ENCODE results near the gene POLD1.

- no peak for TF ChIP-seq CTCF (IDR thresholded peaks at IDR 0.05)
- TF ChIP-seq POLR2A (IDR thresholded peaks at IDR 0.05) = no peak
- TF ChIP-seq POLR2AphosphoS5 (IDR thresholded peaks at IDR 0.05) = no peak
- no peak for TF ChIP-seq EP300 (IDR thresholded peaks at IDR 0.05)
These were observed 35.5 kb downstream of the POLD1 start for GRCh38 chr19:50419580-50420035.

All from stomach (tissue), 4 donors.